Activated CD8-positive, alpha-beta memory T cell treated with anti-CD3 and anti-CD28 coated beads for 1 hour (primary cell): ENCODE results near the gene MYO18A.
"Not testable (repeated sequence)": the region's sequence is repeated elsewhere in the genome, so short reads cannot be mapped to it uniquely, and the experiment has no call there.

Experiments
- DNase-seq, 2 donors: peaks; one replicate each; pipeline ENCODE4 v3.0.0-alpha.2; 2020; ENCODE audit warnings: low read depth in 1 of 2; ENCODE audit errors: extremely low read depth in 1 of 2

MYO18A gene

GRCh38 chr17:29149431-29150064 lies 30.6 kb downstream of the MYO18A start:
- DNase-seq: no peak

GRCh38 chr17:29148790-29149430 lies 31.3 kb downstream of the MYO18A start:
- peak; percentile 76 to 86 for DNase-seq

- DNase-seq: no peak
Observed at GRCh38 chr17:29148257-29148789, 31.9 kb downstream of the MYO18A start.

- DNase-seq: no peak
Observed at GRCh38 chr17:29147682-29148081, 32.5 kb downstream of the MYO18A start.

GRCh38 chr17:29147228-29147627 lies 33.0 kb downstream of the MYO18A start:
- DNase-seq: not testable (repeated sequence)

GRCh38 chr17:29146369-29146972 lies 33.7 kb downstream of the MYO18A start:
- DNase-seq: no peak

GRCh38 chr17:29145289-29146073 lies 34.7 kb downstream of the MYO18A start:
- peak; percentile 26 to 35 for DNase-seq

GRCh38 chr17:29143894-29144293 lies 36.3 kb downstream of the MYO18A start:
- no peak for DNase-seq

- DNase-seq: no peak
Observed at GRCh38 chr17:29141514-29141876, 38.7 kb downstream of the MYO18A start.

GRCh38 chr17:29140631-29141513 lies 39.3 kb downstream of the MYO18A start:
- peak in 1 of 2 donors; percentile 32 for DNase-seq

- DNase-seq: peak; percentile 63 to 65
Observed at GRCh38 chr17:29140051-29140621, 40.1 kb downstream of the MYO18A start.

- DNase-seq: no peak
Observed at GRCh38 chr17:29138971-29139691, 41.1 kb downstream of the MYO18A start.

- DNase-seq: no peak
Observed at GRCh38 chr17:29138184-29138955, 41.8 kb downstream of the MYO18A start.

GRCh38 chr17:29136998-29137730 lies 43.0 kb downstream of the MYO18A start:
- DNase-seq: no peak

- DNase-seq: no peak
Observed at GRCh38 chr17:29135464-29135863, 44.7 kb downstream of the MYO18A start.

GRCh38 chr17:29133121-29133713 lies 47.0 kb downstream of the MYO18A start:
- DNase-seq: no peak
